HG03196 (cell line): ENCODE data around the gene GARIN5B.
"Not testable (repeated sequence)": the region's sequence is repeated elsewhere in the genome, so short reads cannot be mapped to it uniquely, and the experiment has no call there.

Source experiments
- ATAC-seq: cut with Tn5 transposase; IDR thresholded peaks from one replicate; pipeline ENCODE4 v1.9.1; 2021; ENCODE audit not compliant: unreplicated experiment

The GARIN5B gene

GRCh38 chr19:55352040-55352439 is 11.0 kb downstream of the GARIN5B start:
- ATAC-seq: no peak

- no peak for ATAC-seq
These were observed 12.3 kb downstream of the GARIN5B start for GRCh38 chr19:55350620-55351315.

- no peak for ATAC-seq
These were observed 14.6 kb downstream of the GARIN5B start for GRCh38 chr19:55348317-55349034.

- ATAC-seq: no peak
These were observed 15.5 kb downstream of the GARIN5B start for GRCh38 chr19:55347442-55348009.

GRCh38 chr19:55346725-55347441 is 16.2 kb downstream of the GARIN5B start:
- no peak for ATAC-seq

- no peak for ATAC-seq
These were observed 17.0 kb downstream of the GARIN5B start for GRCh38 chr19:55345818-55346724.

GRCh38 chr19:55345101-55345817 is 17.8 kb downstream of the GARIN5B start:
- no peak for ATAC-seq

GRCh38 chr19:55344444-55344843 is 18.6 kb downstream of the GARIN5B start:
- no peak for ATAC-seq

GRCh38 chr19:55341595-55342531 is 21.2 kb downstream of the GARIN5B start:
- no peak for ATAC-seq

GRCh38 chr19:55341171-55341588 is 21.9 kb downstream of the GARIN5B start:
- no peak for ATAC-seq

GRCh38 chr19:55340784-55341147 is 22.3 kb downstream of the GARIN5B start:
- ATAC-seq: no peak

GRCh38 chr19:55339889-55340783 is 22.9 kb downstream of the GARIN5B start:
- no peak for ATAC-seq

- peak; percentile 82 for ATAC-seq
These were observed 23.8 kb downstream of the GARIN5B start, which contains the start of gene KMT5C for GRCh38 chr19:55339105-55339888. KMT5C (plus strand) TSS chr19:55339876; CDS start chr19:55341937, 2,061 bp downstream.

- no peak for ATAC-seq
These were observed 27.0 kb downstream of the GARIN5B start for GRCh38 chr19:55336101-55336500.

- no peak for ATAC-seq
These were observed 29.2 kb downstream of the GARIN5B start for GRCh38 chr19:55333870-55334269.

- ATAC-seq: not testable (repeated sequence)
These were observed 33.3 kb downstream of the GARIN5B start for GRCh38 chr19:55329791-55330190.

GRCh38 chr19:55328774-55329318 is 34.2 kb downstream of the GARIN5B start:
- ATAC-seq: not testable (repeated sequence)
